Chondrocyte (in vitro differentiated cells): ENCODE data around the gene FAM177A1. TPM values are rescaled to one million over a fixed set of nuclear protein-coding genes. Genes with fewer than 3 reads are reported as not detected.

Source experiments
- DNase-seq: peaks from one replicate; pipeline ENCODE4 v3.0.0; 2021; ENCODE audit warnings: mixed read lengths, low spot score
- H3K27ac Mint-ChIP-seq: one replicate; pipeline ENCODE4 v1.8.0; 2021; ENCODE audit warnings: mild to moderate bottlenecking, moderate library complexity, mixed read lengths; ENCODE audit not compliant: unreplicated experiment
- H3K27me3 Mint-ChIP-seq: 2 replicates; pipeline ENCODE4 v1.8.0; 2021; ENCODE audit warnings: low read depth, mixed read lengths
- H3K36me3 Mint-ChIP-seq: 2 replicates; pipeline ENCODE4 v1.8.0; 2021; ENCODE audit warnings: low read depth, mixed read lengths
- H3K4me1 Mint-ChIP-seq: 2 replicates; pipeline ENCODE4 v1.8.0; 2021; ENCODE audit warnings: low read depth, mild to moderate bottlenecking, mixed read lengths
- H3K4me3 Mint-ChIP-seq: one replicate; pipeline ENCODE4 v1.8.0; 2021; ENCODE audit warnings: mild to moderate bottlenecking, moderate library complexity, mixed read lengths; ENCODE audit not compliant: unreplicated experiment
- H3K9me3 Mint-ChIP-seq: 2 replicates; pipeline ENCODE4 v1.8.0; 2021; ENCODE audit warnings: low read depth, mixed read lengths
- CTCF ChIP-seq: fragments of 200-600 bp; sonication (generic); IDR thresholded peaks from 2 replicates; pipeline ENCODE4 v1.5.0; 2021; ENCODE audit warnings: antibody characterized with exemption, mild to moderate bottlenecking, moderate library complexity
- total RNA-seq: library from RNA; stranded (reverse); gene quantifications from 3 replicates; pipeline ENCODE4 v1.2.1, GENCODE V29; 2021

Gene FAM177A1
- total RNA-seq, 1 donor from 2014 or later: 103 TPM

DNA sequence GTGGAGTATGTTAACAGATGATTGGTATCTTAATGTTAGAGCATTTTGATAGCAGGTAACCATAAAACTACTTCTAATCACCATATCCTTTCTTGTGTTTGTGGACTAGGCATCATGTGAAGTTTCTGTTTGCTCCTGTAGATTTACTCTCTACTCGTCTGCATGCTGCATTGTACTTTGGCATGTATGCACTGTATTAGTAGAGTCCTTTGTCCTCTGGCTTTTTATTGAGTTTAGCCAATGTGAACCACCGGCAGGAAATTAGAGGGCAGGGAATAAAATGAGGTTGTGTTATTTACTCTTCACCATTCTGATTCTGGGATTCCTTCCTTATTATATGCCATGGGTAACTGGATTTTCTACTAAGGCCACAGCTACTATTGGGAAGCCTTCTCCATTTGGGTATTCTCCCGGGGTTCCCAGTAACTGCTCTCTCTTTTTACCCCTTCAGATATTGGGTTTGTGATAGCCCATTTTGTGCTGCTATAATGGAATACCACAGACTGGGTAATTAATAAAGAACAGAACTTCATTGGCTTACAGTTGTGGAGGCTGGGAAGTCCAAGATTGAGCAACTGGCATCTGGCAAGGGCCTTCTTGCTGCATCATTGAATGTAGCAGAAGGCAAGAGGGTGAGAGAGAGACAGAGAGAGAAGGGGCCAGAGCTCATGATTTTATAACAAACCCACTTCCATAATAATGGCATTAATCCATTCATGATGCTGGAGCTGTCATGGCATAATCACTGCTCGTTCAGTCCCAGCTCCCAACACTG is 22.4 kb downstream of the FAM177A1 start:
- Mint-ChIP-seq H3K27ac (no peak overlapping the region), H3K36me3 (peaks cover 21% of the 10 kb centered on the region)

DNA sequence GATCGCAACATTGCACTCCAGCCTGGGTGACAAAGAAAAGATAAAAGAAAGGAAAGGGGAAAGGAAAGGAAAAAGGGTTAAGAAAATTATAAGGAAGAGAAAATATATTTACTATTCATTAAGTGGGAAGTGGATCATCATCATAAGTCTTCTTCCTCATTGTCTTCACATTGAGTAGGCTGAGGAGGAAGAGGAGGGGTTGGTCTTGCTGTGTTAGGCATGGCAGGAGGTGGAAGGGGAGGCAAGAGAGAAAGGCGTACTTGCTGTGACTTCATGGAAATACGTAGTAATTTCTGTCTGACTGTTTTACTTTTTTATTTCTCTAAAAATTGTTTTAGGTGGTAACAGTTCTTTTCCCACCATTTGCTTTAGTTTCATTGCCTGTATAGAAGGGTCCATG is 26.2 kb downstream of the FAM177A1 start:
- Mint-ChIP-seq H3K4me3 (no peak overlapping the region), H3K27me3 (no peaks in the 10 kb centered on the region), H3K4me1 (no peaks in the 10 kb centered on the region), H3K27ac (no peak overlapping the region), H3K36me3 (peaks cover 27% of the 10 kb centered on the region), H3K9me3 (no peaks in the 10 kb centered on the region)
- DNase-seq: no peak
- no peak for TF ChIP-seq CTCF

More for the DNA sequence above, 22.4 kb downstream of the FAM177A1 start:
- no peak for TF ChIP-seq CTCF
- no peak overlapping the region for H3K4me3 Mint-ChIP-seq
- DNase-seq: no peak
- H3K9me3 Mint-ChIP-seq: no peaks in the 10 kb centered on the region
- no peaks in the 10 kb centered on the region for H3K4me1 Mint-ChIP-seq
- no peaks in the 10 kb centered on the region for H3K27me3 Mint-ChIP-seq

DNA sequence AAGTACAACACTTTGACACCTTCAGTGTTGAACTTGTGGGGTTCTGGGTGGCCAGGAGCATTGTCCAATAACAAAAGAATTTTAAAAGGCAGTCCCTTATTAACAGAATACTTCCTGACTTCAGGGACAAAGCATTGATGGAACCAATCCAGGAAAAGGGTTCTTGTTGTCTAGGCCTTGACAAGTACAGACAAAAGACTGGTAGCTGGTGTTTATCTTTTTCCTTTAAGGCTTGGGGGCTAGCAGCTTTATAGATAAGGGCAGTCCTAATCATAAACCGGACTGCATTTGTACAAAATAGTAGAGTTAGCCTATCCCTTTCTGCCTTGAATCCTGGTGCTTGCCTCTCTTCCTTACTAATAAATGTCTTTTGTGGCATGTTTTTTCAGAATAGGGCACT is 27.4 kb downstream of the FAM177A1 start:
- H3K27ac Mint-ChIP-seq: no peak overlapping the region
- peaks cover 24% of the 10 kb centered on the region for H3K36me3 Mint-ChIP-seq
- H3K27me3 Mint-ChIP-seq: no peaks in the 10 kb centered on the region
- H3K9me3 Mint-ChIP-seq: no peaks in the 10 kb centered on the region
- no peak for TF ChIP-seq CTCF
- no peaks in the 10 kb centered on the region for H3K4me1 Mint-ChIP-seq
- DNase-seq: no peak
- no peak overlapping the region for H3K4me3 Mint-ChIP-seq

DNA sequence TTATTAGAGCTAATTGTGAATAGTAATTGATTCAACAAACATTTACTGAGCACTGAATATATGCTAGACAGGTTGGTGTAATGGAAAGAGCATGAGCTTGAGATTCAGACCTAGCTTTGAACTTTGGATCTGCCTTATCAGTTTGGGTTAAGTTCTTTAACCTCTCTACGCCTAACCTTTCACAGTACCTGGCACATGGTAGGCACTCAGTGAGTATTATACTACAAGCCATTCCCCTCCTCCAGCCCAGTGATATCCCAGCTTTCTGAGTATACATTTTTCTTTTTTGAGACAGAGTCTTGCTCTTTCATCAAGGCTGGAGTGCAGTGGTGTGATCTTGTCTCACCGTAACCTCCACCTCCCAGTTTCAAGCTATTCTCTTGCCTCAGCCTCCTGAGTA is 32.0 kb downstream of the FAM177A1 start:
- H3K27ac Mint-ChIP-seq: no peak overlapping the region
- H3K4me1 Mint-ChIP-seq: no peaks in the 10 kb centered on the region
- DNase-seq: no peak
- H3K9me3 Mint-ChIP-seq: no peaks in the 10 kb centered on the region
- H3K27me3 Mint-ChIP-seq: no peaks in the 10 kb centered on the region
- peaks cover 16% of the 10 kb centered on the region for H3K36me3 Mint-ChIP-seq
- no peak for TF ChIP-seq CTCF
- no peak overlapping the region for H3K4me3 Mint-ChIP-seq

- H3K4me1 Mint-ChIP-seq: no peaks in the 10 kb centered on the region
- H3K36me3 Mint-ChIP-seq: peaks cover 21% of the 10 kb centered on the region
- no peak overlapping the region for H3K27ac Mint-ChIP-seq
- DNase-seq: no peak
- H3K4me3 Mint-ChIP-seq: no peak overlapping the region
- no peaks in the 10 kb centered on the region for H3K9me3 Mint-ChIP-seq
- no peaks in the 10 kb centered on the region for H3K27me3 Mint-ChIP-seq
- no peak for TF ChIP-seq CTCF
Observed at GRCh38 chr14:35079742-35080141, 33.7 kb downstream of the FAM177A1 start.
